Measurements from ENCODE around the gene EPAS1. TPM values are rescaled to one million over a fixed set of nuclear protein-coding genes. Genes with fewer than 3 reads are reported as not detected.

The EPAS1 gene
- total RNA-seq, 1 experiment from 2014 or later: 77.3 TPM

GRCh38 chr2:46284796-46285195 is 12.4 kb upstream of the EPAS1 start:
- H3K9me3 Mint-ChIP-seq (ENCODE audit: unreplicated experiment): no peaks in the 10 kb centered on the region
- H3K27me3 Mint-ChIP-seq (ENCODE audit: insufficient read depth, unreplicated experiment): no peaks in the 10 kb centered on the region
- TF ChIP-seq, protein P1, sequence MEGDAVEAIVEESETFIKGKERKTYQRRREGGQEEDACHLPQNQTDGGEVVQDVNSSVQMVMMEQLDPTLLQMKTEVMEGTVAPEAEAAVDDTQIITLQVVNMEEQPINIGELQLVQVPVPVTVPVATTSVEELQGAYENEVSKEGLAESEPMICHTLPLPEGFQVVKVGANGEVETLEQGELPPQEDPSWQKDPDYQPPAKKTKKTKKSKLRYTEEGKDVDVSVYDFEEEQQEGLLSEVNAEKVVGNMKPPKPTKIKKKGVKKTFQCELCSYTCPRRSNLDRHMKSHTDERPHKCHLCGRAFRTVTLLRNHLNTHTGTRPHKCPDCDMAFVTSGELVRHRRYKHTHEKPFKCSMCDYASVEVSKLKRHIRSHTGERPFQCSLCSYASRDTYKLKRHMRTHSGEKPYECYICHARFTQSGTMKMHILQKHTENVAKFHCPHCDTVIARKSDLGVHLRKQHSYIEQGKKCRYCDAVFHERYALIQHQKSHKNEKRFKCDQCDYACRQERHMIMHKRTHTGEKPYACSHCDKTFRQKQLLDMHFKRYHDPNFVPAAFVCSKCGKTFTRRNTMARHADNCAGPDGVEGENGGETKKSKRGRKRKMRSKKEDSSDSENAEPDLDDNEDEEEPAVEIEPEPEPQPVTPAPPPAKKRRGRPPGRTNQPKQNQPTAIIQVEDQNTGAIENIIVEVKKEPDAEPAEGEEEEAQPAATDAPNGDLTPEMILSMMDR (IDR thresholded peaks at IDR 0.05; ENCODE audit: insufficient read depth in 1 of 2, low read depth in 1 of 2, low read length in 1 of 2, severe bottlenecking in 1 of 2, unreplicated experiment in 1 of 2): no peak
- POLR2A ChIA-PET: no interaction called here
- no peaks in the 10 kb centered on the region for H3K36me3 Mint-ChIP-seq (ENCODE audit: insufficient read depth, unreplicated experiment)
- H3K4me1 ChIP-seq: peaks cover 30% of the 10 kb centered on the region
- BruUV-seq (replicated peaks): no TSS peak
- CTCF ChIA-PET: interaction anchor here (1.3 to 1.7 kb wide), 2 partner anchors 9 to 222 kb away, joined by 5 to 9 read pairs; no protein-coding TSS in a partner anchor
- no peak for DNase-seq
- H3K9me3 ChIP-seq: no peaks in the 10 kb centered on the region
- no peaks in the 10 kb centered on the region for H3K27me3 ChIP-seq (replicated peaks; ENCODE audit: control insufficient read depth, insufficient read depth, low read length)
- no peak overlapping the region for H3K4me3 ChIP-seq (ENCODE audit: low read depth, low read length)
- no peaks in the 10 kb centered on the region for H3K36me3 ChIP-seq (ENCODE audit: control insufficient read depth, insufficient read depth, low read length)
- intact Hi-C loops (cut with micrococcal nuclease; ENCODE audit: unreplicated experiment): no loop called here
- no peak overlapping the region for H3K27ac Mint-ChIP-seq (ENCODE audit: unreplicated experiment)
- H3K4me3 Mint-ChIP-seq (ENCODE audit: unreplicated experiment): no peak overlapping the region
- H3K4me1 Mint-ChIP-seq (ENCODE audit: low read depth, unreplicated experiment): peaks cover 30% of the 10 kb centered on the region

DNA sequence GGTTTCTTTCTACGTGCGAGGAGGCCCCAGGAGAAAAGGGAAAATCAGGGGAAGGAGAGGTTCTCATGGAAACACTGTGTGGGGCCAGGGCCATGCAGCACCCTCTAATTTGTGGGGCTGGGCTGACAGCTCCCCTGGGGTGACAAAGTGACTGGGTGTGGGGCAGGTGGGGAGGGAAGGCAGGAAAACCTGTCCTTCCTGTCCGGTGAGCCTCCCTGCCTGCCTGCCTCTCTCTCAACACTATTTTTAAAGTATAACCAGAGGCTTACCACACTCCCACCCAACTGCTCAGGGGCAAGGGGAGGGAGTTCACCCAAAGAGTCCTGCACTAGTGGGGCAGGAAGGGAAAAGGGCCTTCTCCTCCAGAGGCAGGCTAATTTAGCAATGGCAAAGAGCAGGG is 10.5 kb upstream of the EPAS1 start:
- BruUV-seq (replicated peaks): no TSS peak
- no peaks in the 10 kb centered on the region for H3K36me3 Mint-ChIP-seq (ENCODE audit: insufficient read depth, unreplicated experiment)
- CTCF ChIA-PET: no interaction called here
- Histone ChIP-seq H3K9me3 (no peaks in the 10 kb centered on the region), H3K36me3 (ENCODE audit: control insufficient read depth, insufficient read depth, low read length) (no peaks in the 10 kb centered on the region), H3K4me1 (peaks cover 30% of the 10 kb centered on the region), H3K4me3 (ENCODE audit: low read depth, low read length) (no peak overlapping the region), H3K27me3 (replicated peaks; ENCODE audit: control insufficient read depth, insufficient read depth, low read length) (no peaks in the 10 kb centered on the region)
- no peak overlapping the region for H3K27ac Mint-ChIP-seq (ENCODE audit: unreplicated experiment)
- peaks cover 30% of the 10 kb centered on the region for H3K4me1 Mint-ChIP-seq (ENCODE audit: low read depth, unreplicated experiment)
- intact Hi-C loops (cut with micrococcal nuclease; ENCODE audit: unreplicated experiment): no loop called here
- no peak overlapping the region for H3K4me3 Mint-ChIP-seq (ENCODE audit: unreplicated experiment)
- TF ChIP-seq, protein P1 (IDR thresholded peaks at IDR 0.05; ENCODE audit: insufficient read depth in 1 of 2, low read depth in 1 of 2, low read length in 1 of 2, severe bottlenecking in 1 of 2, unreplicated experiment in 1 of 2): no peak
- POLR2A ChIA-PET: no interaction called here
- no peaks in the 10 kb centered on the region for H3K27me3 Mint-ChIP-seq (ENCODE audit: insufficient read depth, unreplicated experiment)
- no peaks in the 10 kb centered on the region for H3K9me3 Mint-ChIP-seq (ENCODE audit: unreplicated experiment)
- peak in 1 of 2 experiments; percentile 43 for DNase-seq

- ChIA-PET CTCF (no interaction called here), POLR2A (no interaction called here)
- no peaks in the 10 kb centered on the region for H3K36me3 ChIP-seq (ENCODE audit: control insufficient read depth, insufficient read depth, low read length)
- no peak overlapping the region for H3K27ac Mint-ChIP-seq (ENCODE audit: unreplicated experiment)
- BruUV-seq (replicated peaks): no TSS peak
- H3K9me3 Mint-ChIP-seq (ENCODE audit: unreplicated experiment): no peaks in the 10 kb centered on the region
- no peaks in the 10 kb centered on the region for H3K9me3 ChIP-seq
- H3K4me3 ChIP-seq (ENCODE audit: low read depth, low read length): no peak overlapping the region
- no peak overlapping the region for H3K4me3 Mint-ChIP-seq (ENCODE audit: unreplicated experiment)
- DNase-seq: no peak
- no peaks in the 10 kb centered on the region for H3K27me3 Mint-ChIP-seq (ENCODE audit: insufficient read depth, unreplicated experiment)
- no peaks in the 10 kb centered on the region for H3K36me3 Mint-ChIP-seq (ENCODE audit: insufficient read depth, unreplicated experiment)
- H3K4me1 ChIP-seq: peaks cover 17% of the 10 kb centered on the region
- intact Hi-C loops (cut with micrococcal nuclease; ENCODE audit: unreplicated experiment): loop anchor here (10.0 kb wide), 1 partner anchor 675 kb away; the partner anchor contains the start of gene SRBD1
- peaks cover 7% of the 10 kb centered on the region for H3K4me1 Mint-ChIP-seq (ENCODE audit: low read depth, unreplicated experiment)
- TF ChIP-seq, protein P1 (IDR thresholded peaks at IDR 0.05; ENCODE audit: insufficient read depth in 1 of 2, low read depth in 1 of 2, low read length in 1 of 2, severe bottlenecking in 1 of 2, unreplicated experiment in 1 of 2): no peak
- no peaks in the 10 kb centered on the region for H3K27me3 ChIP-seq (replicated peaks; ENCODE audit: control insufficient read depth, insufficient read depth, low read length)
Measured at GRCh38 chr2:46290078-46290477, 7.1 kb upstream of the EPAS1 start.
